HUDEP-2 (cell line): ENCODE data around the gene ADCY6.
"Not testable (repeated sequence)": the region's sequence is repeated elsewhere in the genome, so short reads cannot be mapped to it uniquely, and the experiment has no call there.

Source experiments
- DNase-seq, 76 experiments: peaks; one replicate each; lab custom pipeline; 2025; ENCODE audit not compliant: unreplicated experiment in 76 of 76; lab: John Stamatoyannopoulos, UW

The ADCY6 gene

GRCh38 chr12:48767047-48767446 is 21.8 kb downstream of the ADCY6 start:
- no peak for DNase-seq

GRCh38 chr12:48765753-48766162 is 23.1 kb downstream of the ADCY6 start:
- no peak for DNase-seq

- no peak for DNase-seq
These were observed 24.4 kb downstream of the ADCY6 start for GRCh38 chr12:48764521-48764920.

- no peak for DNase-seq
These were observed 30.2 kb downstream of the ADCY6 start for GRCh38 chr12:48758737-48759136.

GRCh38 chr12:48758186-48758585 is 30.7 kb downstream of the ADCY6 start:
- no peak for DNase-seq

GRCh38 chr12:48750769-48751356 is 38.0 kb downstream of the ADCY6 start:
- DNase-seq: no peak

- no peak for DNase-seq
These were observed 38.7 kb downstream of the ADCY6 start for GRCh38 chr12:48750215-48750614.

- no peak for DNase-seq
These were observed 44.5 kb downstream of the ADCY6 start for GRCh38 chr12:48744251-48745008.

- peak in 10 of 76 experiments; percentile 1 to 26 (median 12) for DNase-seq
These were observed 49.1 kb downstream of the ADCY6 start for GRCh38 chr12:48739618-48740269.

- no peak for DNase-seq
These were observed 52.4 kb downstream of the ADCY6 start for GRCh38 chr12:48736456-48736855.

GRCh38 chr12:48728807-48729206 is 60.1 kb downstream of the ADCY6 start:
- no peak for DNase-seq

- DNase-seq: not testable (repeated sequence)
These were observed 68.2 kb downstream of the ADCY6 start for GRCh38 chr12:48720737-48721136.

GRCh38 chr12:48720171-48720570 is 68.7 kb downstream of the ADCY6 start:
- DNase-seq: not testable (repeated sequence)

GRCh38 chr12:48719002-48719401 is 69.9 kb downstream of the ADCY6 start:
- not testable (repeated sequence) for DNase-seq

- peak in 3 of 76 experiments; percentile 4 to 50 (median 45) for DNase-seq
These were observed 71.6 kb downstream of the ADCY6 start for GRCh38 chr12:48717252-48717695.

GRCh38 chr12:48716493-48717251 is 72.2 kb downstream of the ADCY6 start, which contains the start of gene CCNT1:
Gene CCNT1, minus strand, starts transcription at chr12:48716707. Its CDS starts 32 bp downstream, at chr12:48716675.
- peak in 75 of 76 experiments; percentile 91 to 99 (median 98) for DNase-seq
